ENCODE data around the gene PTPRA.

GRCh38 chr20:2967841-2968240 lies 94.6 kb downstream of the PTPRA start:
- TF ChIP-seq SETDB1 (CRISPR knock-in tag; IDR thresholded peaks at IDR 0.05; ENCODE audit: borderline replicate concordance) (no peak), ZNF337 (CRISPR knock-in tag; IDR thresholded peaks at IDR 0.05; ENCODE audit: borderline replicate concordance, low read depth) (no peak)
